Smooth muscle cell (in vitro differentiated cells): ENCODE measurements around the gene MRPL36. TPM values are rescaled to one million over a fixed set of nuclear protein-coding genes. Genes with fewer than 3 reads are reported as not detected.

Experiments used
- DNase-seq: peaks from one replicate; lab custom pipeline; 2025; ENCODE audit not compliant: unreplicated experiment; lab: John Stamatoyannopoulos, UW
- H2AFZ ChIP-seq: fragments of 200-600 bp; sonication (generic); 2 replicates; pipeline ENCODE4 v1.6.0; 2016; ENCODE audit warnings: antibody characterized with exemption, low read depth, mild to moderate bottlenecking
- H3F3A ChIP-seq: fragments of 200-600 bp; sonication (generic); 2 replicates; pipeline ENCODE4 v1.6.0; 2017; ENCODE audit warnings: antibody characterized with exemption, low read depth
- H3K27ac ChIP-seq: fragments of 200-600 bp; sonication (generic); 2 replicates; pipeline ENCODE4 v1.5.1; 2016; ENCODE audit warnings: low read depth, mild to moderate bottlenecking
- H3K27me3 ChIP-seq: fragments of 200-600 bp; sonication (generic); 2 replicates; pipeline ENCODE4 v1.6.1; 2016; ENCODE audit warnings: low read depth, mild to moderate bottlenecking
- H3K36me3 ChIP-seq: fragments of 200-600 bp; sonication (generic); 2 replicates; pipeline ENCODE4 v1.5.1; 2016; ENCODE audit warnings: low read depth
- H3K4me1 ChIP-seq: fragments of 200-600 bp; sonication (generic); 2 replicates; pipeline ENCODE4 v1.5.1; 2016; ENCODE audit warnings: low read depth
- H3K4me2 ChIP-seq: fragments of 200-600 bp; sonication (generic); 2 replicates; pipeline ENCODE4 v1.6.0; 2016; ENCODE audit warnings: mild to moderate bottlenecking
- H3K4me3 ChIP-seq: fragments of 200-600 bp; sonication (generic); 2 replicates; pipeline ENCODE4 v1.5.1; 2016; ENCODE audit warnings: mild to moderate bottlenecking
- H3K79me2 ChIP-seq: fragments of 200-600 bp; sonication (generic); 2 replicates; pipeline ENCODE4 v1.6.0; 2016; ENCODE audit warnings: low read depth, mild to moderate bottlenecking
- H3K9ac ChIP-seq: fragments of 200-600 bp; sonication (generic); 2 replicates; pipeline ENCODE4 v1.6.0; 2016; ENCODE audit warnings: low read depth
- H3K9me3 ChIP-seq: fragments of 200-600 bp; sonication (generic); replicated peaks from 2 replicates; pipeline ENCODE4 v1.5.1; 2016; ENCODE audit warnings: low read depth
- H4K20me1 ChIP-seq: fragments of 200-600 bp; sonication (generic); 2 replicates; pipeline ENCODE4 v1.6.0; 2016; ENCODE audit warnings: low read depth
- WGBS: methylation state at CpG from one replicate; pipeline ENCODE4 v1.1.7; 2016; ENCODE audit warnings: low lambda C conversion rate; 5-methylcytosine and 5-hydroxymethylcytosine counted together
- polyA plus RNA-seq: library from polyadenylated mRNA; unstranded; fragments of >200 nt; fragmentation: Nextera tagmentation; extraction: Ambion mirVana; gene quantifications from 2 replicates; pipeline ENCODE4 v1.2.1, GENCODE V29; 2016
- total RNA-seq: library from RNA; depleted of rRNA; stranded (reverse); fragments of >200 nt; gene quantifications from 2 replicates; pipeline ENCODE4 v1.2.3, GENCODE V29; 2014
- TF ChIP-seq, protein P1 (sequence below): fragments of 200-600 bp; sonication (generic); IDR thresholded peaks from 2 replicates; pipeline ENCODE4 v1.5.1; 2017; ENCODE audit warnings: borderline replicate concordance, mild to moderate bottlenecking, antibody characterized with exemption; ENCODE audit not compliant: insufficient read depth, poor library complexity, severe bottlenecking

Gene MRPL36
- total and polyA plus RNA-seq, 2 experiments from 2014 or later = 42.9 to 110 TPM

GRCh38 chr5:1772634-1773033, 27.0 kb downstream of the MRPL36 start:
- Histone ChIP-seq H3K79me2 (no peaks in the 10 kb centered on the region), H3K27ac (no peak overlapping the region), H3K9ac (no peak overlapping the region), H3K4me3 (no peak overlapping the region), H3K4me1 (no peaks in the 10 kb centered on the region), H4K20me1 (no peaks in the 10 kb centered on the region), H3F3A (no peaks in the 10 kb centered on the region), H3K4me2 (no peak overlapping the region), H3K27me3 (no peaks in the 10 kb centered on the region), H3K36me3 (no peaks in the 10 kb centered on the region), H2AFZ (no peak overlapping the region), H3K9me3 (no peaks in the 10 kb centered on the region)
- TF ChIP-seq, protein P1, sequence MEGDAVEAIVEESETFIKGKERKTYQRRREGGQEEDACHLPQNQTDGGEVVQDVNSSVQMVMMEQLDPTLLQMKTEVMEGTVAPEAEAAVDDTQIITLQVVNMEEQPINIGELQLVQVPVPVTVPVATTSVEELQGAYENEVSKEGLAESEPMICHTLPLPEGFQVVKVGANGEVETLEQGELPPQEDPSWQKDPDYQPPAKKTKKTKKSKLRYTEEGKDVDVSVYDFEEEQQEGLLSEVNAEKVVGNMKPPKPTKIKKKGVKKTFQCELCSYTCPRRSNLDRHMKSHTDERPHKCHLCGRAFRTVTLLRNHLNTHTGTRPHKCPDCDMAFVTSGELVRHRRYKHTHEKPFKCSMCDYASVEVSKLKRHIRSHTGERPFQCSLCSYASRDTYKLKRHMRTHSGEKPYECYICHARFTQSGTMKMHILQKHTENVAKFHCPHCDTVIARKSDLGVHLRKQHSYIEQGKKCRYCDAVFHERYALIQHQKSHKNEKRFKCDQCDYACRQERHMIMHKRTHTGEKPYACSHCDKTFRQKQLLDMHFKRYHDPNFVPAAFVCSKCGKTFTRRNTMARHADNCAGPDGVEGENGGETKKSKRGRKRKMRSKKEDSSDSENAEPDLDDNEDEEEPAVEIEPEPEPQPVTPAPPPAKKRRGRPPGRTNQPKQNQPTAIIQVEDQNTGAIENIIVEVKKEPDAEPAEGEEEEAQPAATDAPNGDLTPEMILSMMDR = peak; percentile 24
- WGBS = 43% methylated on average over 5 of the region's 5 CpGs
- DNase-seq = no peak

- TF ChIP-seq, protein P1 = no peak
- H3K9me3 ChIP-seq = no peaks in the 10 kb centered on the region
- H3K4me3 ChIP-seq = no peak overlapping the region
- no peaks in the 10 kb centered on the region for H3K79me2 ChIP-seq
- H3K4me2 ChIP-seq = no peak overlapping the region
- H3K36me3 ChIP-seq = no peaks in the 10 kb centered on the region
- H2AFZ ChIP-seq = no peak overlapping the region
- DNase-seq = no peak
- H4K20me1 ChIP-seq = no peaks in the 10 kb centered on the region
- no peaks in the 10 kb centered on the region for H3K4me1 ChIP-seq
- H3K27me3 ChIP-seq = no peaks in the 10 kb centered on the region
- no peaks in the 10 kb centered on the region for H3F3A ChIP-seq
- H3K9ac ChIP-seq = no peak overlapping the region
- no peak overlapping the region for H3K27ac ChIP-seq
- WGBS = 91% methylated on average over 20 of the region's 20 CpGs
Observed at GRCh38 chr5:1771149-1772065, 28.2 kb downstream of the MRPL36 start.

DNA sequence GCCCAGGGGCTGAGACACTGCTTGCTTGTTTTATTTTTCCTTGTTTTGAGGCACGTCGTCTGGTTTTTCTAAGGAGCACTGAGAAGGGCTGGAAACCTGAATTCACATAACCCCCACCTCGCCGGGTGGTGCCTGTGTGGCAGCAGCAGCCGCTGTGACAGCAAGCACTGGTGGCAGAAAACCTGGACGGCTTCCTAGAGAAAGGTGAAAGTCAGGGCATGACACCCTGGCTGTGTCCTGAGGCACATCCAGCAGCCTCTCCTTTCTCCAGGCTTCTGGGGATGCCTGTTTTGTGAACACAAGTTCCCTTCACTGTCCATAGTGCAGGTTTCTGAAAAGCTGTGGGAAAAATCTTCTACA, 29.2 kb downstream of the MRPL36 start:
- H3K36me3 ChIP-seq = no peaks in the 10 kb centered on the region
- H3K4me1 ChIP-seq = no peaks in the 10 kb centered on the region
- TF ChIP-seq, protein P1 = no peak
- H2AFZ ChIP-seq = no peak overlapping the region
- 75% methylated on average over 6 of the region's 6 CpGs for WGBS
- H3K4me2 ChIP-seq = no peak overlapping the region
- H4K20me1 ChIP-seq = no peaks in the 10 kb centered on the region
- no peaks in the 10 kb centered on the region for H3K79me2 ChIP-seq
- no peaks in the 10 kb centered on the region for H3K27me3 ChIP-seq
- H3K27ac ChIP-seq = no peak overlapping the region
- no peak overlapping the region for H3K4me3 ChIP-seq
- no peak overlapping the region for H3K9ac ChIP-seq
- no peak for DNase-seq
- H3K9me3 ChIP-seq = no peaks in the 10 kb centered on the region
- no peaks in the 10 kb centered on the region for H3F3A ChIP-seq
